Smooth muscle cell (in vitro differentiated cells): Measurements from ENCODE around the gene ALK. TPM values are rescaled to one million over a fixed set of nuclear protein-coding genes. Genes with fewer than 3 reads are reported as not detected.

Experiments
- DNase-seq: peaks from one replicate; lab custom pipeline; 2025; ENCODE audit not compliant: unreplicated experiment; lab: John Stamatoyannopoulos, UW
- H2AFZ ChIP-seq: fragments of 200-600 bp; sonication (generic); 2 replicates; pipeline ENCODE4 v1.6.0; 2016; ENCODE audit warnings: antibody characterized with exemption, low read depth, mild to moderate bottlenecking
- H3F3A ChIP-seq: fragments of 200-600 bp; sonication (generic); 2 replicates; pipeline ENCODE4 v1.6.0; 2017; ENCODE audit warnings: antibody characterized with exemption, low read depth
- H3K27ac ChIP-seq: fragments of 200-600 bp; sonication (generic); 2 replicates; pipeline ENCODE4 v1.5.1; 2016; ENCODE audit warnings: low read depth, mild to moderate bottlenecking
- H3K27me3 ChIP-seq: fragments of 200-600 bp; sonication (generic); 2 replicates; pipeline ENCODE4 v1.6.1; 2016; ENCODE audit warnings: low read depth, mild to moderate bottlenecking
- H3K36me3 ChIP-seq: fragments of 200-600 bp; sonication (generic); 2 replicates; pipeline ENCODE4 v1.5.1; 2016; ENCODE audit warnings: low read depth
- H3K4me1 ChIP-seq: fragments of 200-600 bp; sonication (generic); 2 replicates; pipeline ENCODE4 v1.5.1; 2016; ENCODE audit warnings: low read depth
- H3K4me2 ChIP-seq: fragments of 200-600 bp; sonication (generic); 2 replicates; pipeline ENCODE4 v1.6.0; 2016; ENCODE audit warnings: mild to moderate bottlenecking
- H3K4me3 ChIP-seq: fragments of 200-600 bp; sonication (generic); 2 replicates; pipeline ENCODE4 v1.5.1; 2016; ENCODE audit warnings: mild to moderate bottlenecking
- H3K79me2 ChIP-seq: fragments of 200-600 bp; sonication (generic); 2 replicates; pipeline ENCODE4 v1.6.0; 2016; ENCODE audit warnings: low read depth, mild to moderate bottlenecking
- H3K9ac ChIP-seq: fragments of 200-600 bp; sonication (generic); 2 replicates; pipeline ENCODE4 v1.6.0; 2016; ENCODE audit warnings: low read depth
- H3K9me3 ChIP-seq: fragments of 200-600 bp; sonication (generic); replicated peaks from 2 replicates; pipeline ENCODE4 v1.5.1; 2016; ENCODE audit warnings: low read depth
- H4K20me1 ChIP-seq: fragments of 200-600 bp; sonication (generic); 2 replicates; pipeline ENCODE4 v1.6.0; 2016; ENCODE audit warnings: low read depth
- CTCF ChIP-seq: fragments of 200-600 bp; sonication (generic); IDR thresholded peaks from 2 replicates; pipeline ENCODE4 v1.5.1; 2017; ENCODE audit warnings: borderline replicate concordance, mild to moderate bottlenecking, antibody characterized with exemption; ENCODE audit not compliant: insufficient read depth, poor library complexity, severe bottlenecking
- WGBS: methylation state at CpG from one replicate; pipeline ENCODE4 v1.1.7; 2016; ENCODE audit warnings: low lambda C conversion rate; 5-methylcytosine and 5-hydroxymethylcytosine counted together
- polyA plus RNA-seq: library from polyadenylated mRNA; unstranded; fragments of >200 nt; fragmentation: Nextera tagmentation; extraction: Ambion mirVana; gene quantifications from 2 replicates; pipeline ENCODE4 v1.2.1, GENCODE V29; 2016
- total RNA-seq: library from RNA; depleted of rRNA; stranded (reverse); fragments of >200 nt; gene quantifications from 2 replicates; pipeline ENCODE4 v1.2.3, GENCODE V29; 2014

Gene ALK
- total and polyA plus RNA-seq, 2 experiments from 2014 or later: 0.13 to 0.19 TPM

- H3K4me2 ChIP-seq: no peak overlapping the region
- H3K27me3 ChIP-seq: no peaks in the 10 kb centered on the region
- H4K20me1 ChIP-seq: no peaks in the 10 kb centered on the region
- no peak overlapping the region for H2AFZ ChIP-seq
- H3K27ac ChIP-seq: no peak overlapping the region
- no peaks in the 10 kb centered on the region for H3K36me3 ChIP-seq
- H3K9me3 ChIP-seq: no peaks in the 10 kb centered on the region
- H3K9ac ChIP-seq: no peak overlapping the region
- no peaks in the 10 kb centered on the region for H3K79me2 ChIP-seq
- no peaks in the 10 kb centered on the region for H3K4me1 ChIP-seq
- 39% methylated on average over 3 of the region's 3 CpGs for WGBS
- DNase-seq: no peak
- H3F3A ChIP-seq: no peaks in the 10 kb centered on the region
- no peak overlapping the region for H3K4me3 ChIP-seq
- TF ChIP-seq CTCF: no peak
Measured at GRCh38 chr2:29485631-29486030, 435.8 kb downstream of the ALK start.

- H3K27me3 ChIP-seq: no peaks in the 10 kb centered on the region
- no peak overlapping the region for H3K27ac ChIP-seq
- H4K20me1 ChIP-seq: no peaks in the 10 kb centered on the region
- H3K9ac ChIP-seq: no peak overlapping the region
- H3K9me3 ChIP-seq: no peaks in the 10 kb centered on the region
- H3K4me3 ChIP-seq: no peak overlapping the region
- H3K36me3 ChIP-seq: no peaks in the 10 kb centered on the region
- no peak overlapping the region for H2AFZ ChIP-seq
- DNase-seq: no peak
- no peaks in the 10 kb centered on the region for H3F3A ChIP-seq
- no peak for TF ChIP-seq CTCF
- no peaks in the 10 kb centered on the region for H3K4me1 ChIP-seq
- H3K79me2 ChIP-seq: no peaks in the 10 kb centered on the region
- no peak overlapping the region for H3K4me2 ChIP-seq
Measured at GRCh38 chr2:29485117-29485516, 436.3 kb downstream of the ALK start.

GRCh38 chr2:29482867-29483266 lies 438.5 kb downstream of the ALK start:
- Histone ChIP-seq H3K27ac (no peak overlapping the region), H3K27me3 (peaks cover 4% of the 10 kb centered on the region), H2AFZ (no peak overlapping the region), H3K4me3 (no peak overlapping the region), H3K4me2 (no peak overlapping the region), H3K9me3 (no peaks in the 10 kb centered on the region), H3K36me3 (no peaks in the 10 kb centered on the region), H3F3A (no peaks in the 10 kb centered on the region), H3K4me1 (no peaks in the 10 kb centered on the region), H3K9ac (no peak overlapping the region), H4K20me1 (no peaks in the 10 kb centered on the region), H3K79me2 (no peaks in the 10 kb centered on the region)
- 84% methylated on average over 3 of the region's 3 CpGs for WGBS
- no peak for TF ChIP-seq CTCF
- DNase-seq: no peak

GRCh38 chr2:29482348-29482747 lies 439.0 kb downstream of the ALK start:
- Histone ChIP-seq H3K27me3 (peaks cover 9% of the 10 kb centered on the region), H2AFZ (no peak overlapping the region), H3K4me1 (no peaks in the 10 kb centered on the region), H4K20me1 (no peaks in the 10 kb centered on the region), H3K27ac (no peak overlapping the region), H3K9me3 (no peaks in the 10 kb centered on the region), H3F3A (no peaks in the 10 kb centered on the region), H3K4me2 (no peak overlapping the region), H3K79me2 (no peaks in the 10 kb centered on the region), H3K9ac (no peak overlapping the region), H3K4me3 (no peak overlapping the region), H3K36me3 (no peaks in the 10 kb centered on the region)
- 98% methylated on average over 2 of the region's 2 CpGs for WGBS
- TF ChIP-seq CTCF: no peak
- no peak for DNase-seq
